Measurements from ENCODE around the gene PIN4.

Gene PIN4

DNA sequence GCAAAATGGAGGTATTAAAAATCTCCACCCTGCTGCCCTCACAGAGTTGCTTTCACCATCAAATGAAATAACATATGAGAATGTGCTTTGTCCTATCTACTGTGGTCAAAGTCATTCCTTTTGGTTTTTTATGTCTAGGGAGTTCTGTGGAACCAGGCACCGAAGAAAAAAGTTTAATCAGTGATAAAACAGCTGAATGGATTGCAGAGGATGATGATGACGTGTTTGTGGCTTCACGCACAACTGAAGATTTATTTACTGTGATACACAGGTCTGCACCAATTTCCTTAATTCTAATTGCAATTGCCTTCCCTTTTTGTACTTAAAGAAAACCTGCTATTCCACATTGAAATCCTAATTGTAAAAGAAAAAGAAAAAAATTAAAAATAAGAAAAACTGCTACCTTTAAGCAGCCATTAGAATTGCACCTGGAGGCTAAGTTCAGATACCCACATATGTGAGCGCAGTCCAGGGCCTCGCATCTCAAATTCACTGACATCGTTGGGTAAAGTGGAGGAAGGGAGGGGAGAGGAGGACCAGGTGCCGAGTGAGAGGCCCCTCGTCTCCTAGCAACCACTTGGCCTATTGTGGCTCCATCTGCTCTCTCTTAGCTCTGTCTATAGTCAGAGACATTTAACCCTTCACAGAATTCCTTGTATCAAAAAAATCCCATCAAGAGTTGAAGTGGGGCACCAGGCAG lies 39.3 kb upstream of the PIN4 start:
- TF ChIP-seq, protein P1, sequence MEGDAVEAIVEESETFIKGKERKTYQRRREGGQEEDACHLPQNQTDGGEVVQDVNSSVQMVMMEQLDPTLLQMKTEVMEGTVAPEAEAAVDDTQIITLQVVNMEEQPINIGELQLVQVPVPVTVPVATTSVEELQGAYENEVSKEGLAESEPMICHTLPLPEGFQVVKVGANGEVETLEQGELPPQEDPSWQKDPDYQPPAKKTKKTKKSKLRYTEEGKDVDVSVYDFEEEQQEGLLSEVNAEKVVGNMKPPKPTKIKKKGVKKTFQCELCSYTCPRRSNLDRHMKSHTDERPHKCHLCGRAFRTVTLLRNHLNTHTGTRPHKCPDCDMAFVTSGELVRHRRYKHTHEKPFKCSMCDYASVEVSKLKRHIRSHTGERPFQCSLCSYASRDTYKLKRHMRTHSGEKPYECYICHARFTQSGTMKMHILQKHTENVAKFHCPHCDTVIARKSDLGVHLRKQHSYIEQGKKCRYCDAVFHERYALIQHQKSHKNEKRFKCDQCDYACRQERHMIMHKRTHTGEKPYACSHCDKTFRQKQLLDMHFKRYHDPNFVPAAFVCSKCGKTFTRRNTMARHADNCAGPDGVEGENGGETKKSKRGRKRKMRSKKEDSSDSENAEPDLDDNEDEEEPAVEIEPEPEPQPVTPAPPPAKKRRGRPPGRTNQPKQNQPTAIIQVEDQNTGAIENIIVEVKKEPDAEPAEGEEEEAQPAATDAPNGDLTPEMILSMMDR (IDR thresholded peaks at IDR 0.05; ENCODE audit: low read depth, low read length) = no peak
- in situ Hi-C loops (cut with HindIII; ENCODE audit: low sequenced_read_pairs) = no loop called here
- no peak for DNase-seq (ENCODE audit: low read depth, low spot score)
- no peak overlapping the region for H3K4me3 ChIP-seq (ENCODE audit: low read depth, low read length)

DNA sequence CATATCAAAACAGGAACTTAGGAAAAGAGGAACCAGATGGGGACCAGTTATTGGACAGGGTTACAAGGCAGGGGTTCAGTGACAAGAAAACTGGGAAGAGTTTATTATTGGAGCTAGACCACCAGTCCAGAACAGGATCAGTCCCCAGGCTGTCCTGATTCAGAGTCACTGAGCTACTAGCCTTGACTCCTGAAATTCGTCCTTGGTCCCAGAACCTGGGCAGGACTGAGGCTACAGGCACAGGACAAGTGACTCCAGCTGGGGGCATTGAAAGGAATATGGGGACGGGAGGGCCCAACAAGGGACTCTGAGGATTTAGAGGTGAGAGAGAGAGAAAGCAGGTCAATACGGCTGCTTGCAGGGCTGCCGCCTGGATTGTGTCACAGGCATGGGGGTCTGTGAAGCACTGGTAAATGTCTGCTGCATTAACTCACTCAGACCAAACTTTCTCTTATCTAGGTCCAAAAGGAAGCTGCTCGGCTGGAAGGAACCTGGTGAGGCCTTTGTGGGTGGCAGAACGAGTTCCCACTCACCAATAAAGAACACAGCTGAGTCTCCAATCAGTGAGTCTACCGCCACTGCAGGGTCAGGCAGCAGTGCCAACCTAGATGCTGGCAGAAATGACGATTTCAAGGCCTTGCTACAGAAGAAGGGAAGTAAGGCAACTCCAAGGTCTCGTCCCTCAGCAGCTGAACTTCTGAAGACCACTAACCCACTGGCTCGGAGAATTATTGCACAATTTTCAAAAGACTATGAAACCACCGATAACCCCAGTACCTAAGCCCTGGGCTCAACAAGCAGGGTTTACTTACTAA lies 38.6 kb upstream of the PIN4 start:
- no peak for DNase-seq (ENCODE audit: low read depth, low spot score)
- in situ Hi-C loops (cut with HindIII; ENCODE audit: low sequenced_read_pairs) = no loop called here
- no peak overlapping the region for H3K4me3 ChIP-seq (ENCODE audit: low read depth, low read length)
- TF ChIP-seq, protein P1 (IDR thresholded peaks at IDR 0.05; ENCODE audit: low read depth, low read length) = no peak

DNA sequence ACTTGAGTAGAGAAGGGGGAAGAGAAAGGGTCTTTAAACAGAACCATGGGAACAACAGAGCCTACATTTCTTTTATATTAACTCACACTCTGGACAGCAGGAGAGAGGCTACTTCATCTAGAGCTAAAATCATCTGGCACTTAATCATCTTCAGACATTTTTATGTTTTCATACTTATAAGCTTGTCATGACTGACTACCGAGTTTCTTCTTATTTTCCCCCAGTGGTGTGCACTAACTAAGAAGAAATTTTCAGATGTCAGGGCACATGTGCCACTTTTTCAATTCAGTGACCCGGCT lies 38.0 kb upstream of the PIN4 start:
- no peak overlapping the region for H3K4me3 ChIP-seq (ENCODE audit: low read depth, low read length)
- TF ChIP-seq, protein P1 (IDR thresholded peaks at IDR 0.05; ENCODE audit: low read depth, low read length) = no peak
- DNase-seq (ENCODE audit: low read depth, low spot score) = no peak
- in situ Hi-C loops (cut with HindIII; ENCODE audit: low sequenced_read_pairs) = no loop called here

DNA sequence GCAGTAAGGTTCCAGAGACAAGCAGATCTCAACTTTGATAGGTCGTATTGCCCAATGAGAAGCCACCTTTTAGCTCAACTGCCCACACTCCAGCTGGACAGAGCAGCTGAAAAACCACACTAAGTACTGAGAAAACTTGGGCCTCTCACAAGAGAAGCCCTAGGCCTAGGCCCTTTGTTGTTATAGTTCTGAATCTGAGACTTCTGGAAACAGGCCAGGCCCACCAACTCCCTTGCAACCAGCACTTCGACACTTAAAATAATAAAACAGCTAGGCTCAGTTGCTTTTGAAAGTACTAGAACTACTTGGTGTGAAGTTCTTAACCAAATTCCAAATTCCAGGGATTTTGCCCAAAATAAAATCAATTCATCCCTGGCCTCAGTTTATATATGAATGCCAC lies 36.4 kb upstream of the PIN4 start:
- TF ChIP-seq, protein P1 (IDR thresholded peaks at IDR 0.05; ENCODE audit: low read depth, low read length) = no peak
- in situ Hi-C loops (cut with HindIII; ENCODE audit: low sequenced_read_pairs) = no loop called here
- no peak for DNase-seq (ENCODE audit: low read depth, low spot score)
- H3K4me3 ChIP-seq (ENCODE audit: low read depth, low read length) = no peak overlapping the region

DNA sequence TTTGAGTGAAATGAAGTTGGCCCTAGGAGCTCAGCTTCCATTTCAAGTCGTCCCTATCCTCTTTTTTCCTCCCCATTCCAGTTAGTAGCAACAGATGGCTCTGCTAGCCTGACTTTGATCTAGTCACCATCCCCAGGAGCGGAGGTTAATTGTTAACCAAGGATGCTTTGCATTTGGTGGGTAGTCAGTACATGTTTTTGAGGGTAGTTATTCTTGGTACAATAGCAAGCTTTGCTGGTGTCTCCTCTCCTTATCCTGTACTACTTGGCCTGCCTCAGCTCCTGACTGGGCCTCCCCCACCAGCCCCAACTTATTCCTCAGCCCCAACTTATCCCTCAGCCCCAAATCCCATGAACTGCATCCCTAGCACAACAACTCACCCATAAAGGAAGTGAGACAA lies 35.0 kb upstream of the PIN4 start:
- no peak for DNase-seq (ENCODE audit: low read depth, low spot score)
- no peak overlapping the region for H3K4me3 ChIP-seq (ENCODE audit: low read depth, low read length)
- TF ChIP-seq, protein P1 (IDR thresholded peaks at IDR 0.05; ENCODE audit: low read depth, low read length) = no peak
- in situ Hi-C loops (cut with HindIII; ENCODE audit: low sequenced_read_pairs) = no loop called here

DNA sequence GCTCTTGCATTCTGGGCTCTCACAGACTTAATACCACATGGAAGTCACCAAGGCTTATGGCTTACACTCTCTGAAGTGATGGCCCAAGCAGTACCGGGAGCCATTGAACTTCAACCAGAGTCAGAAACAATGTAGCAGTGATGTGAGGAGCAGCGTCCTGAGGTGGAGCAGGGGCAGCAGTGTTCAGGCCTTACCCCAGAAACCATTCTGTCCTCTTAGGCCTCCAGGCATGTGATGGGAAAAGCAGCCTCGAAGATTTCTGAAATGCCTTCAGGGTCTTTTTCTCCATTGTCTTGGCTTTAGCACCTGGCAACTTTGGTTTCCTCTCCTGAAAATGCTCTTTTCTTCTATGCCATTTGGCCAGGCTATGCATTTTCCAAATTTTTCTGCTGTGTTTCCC lies 22.8 kb upstream of the PIN4 start:
- in situ Hi-C loops (cut with HindIII; ENCODE audit: low sequenced_read_pairs) = no loop called here
- H3K4me3 ChIP-seq (ENCODE audit: low read depth, low read length) = no peak overlapping the region
- DNase-seq (ENCODE audit: low read depth, low spot score) = no peak
- TF ChIP-seq, protein P1 (IDR thresholded peaks at IDR 0.05; ENCODE audit: low read depth, low read length) = no peak
